K562 (cell line): ENCODE results near the gene ADAMTS14. TPM values are rescaled to one million over a fixed set of nuclear protein-coding genes. Genes with fewer than 3 reads are reported as not detected.

ENCODE experiments used
- BACH1 ChIP-seq: fragments of 200-800 bp; sonication (Bioruptor generic); IDR thresholded peaks from 2 replicates; pipeline ENCODE4 v1.6.1; 2016; ENCODE audit warnings: missing genetic modification characterization, missing compliant biosample characterization
- CBX3 ChIP-seq, 2 experiments: IDR thresholded peaks; 1 replicate in 1 of 2; 2 replicates in 1 of 2; pipeline ENCODE4 v1.6.1; 2012; ENCODE audit warnings: inconsistent platforms in 2 of 2, low read length in 2 of 2, borderline replicate concordance in 1 of 2, control low read depth in 1 of 2
- CREB5 ChIP-seq: fragments of 250-450 bp; sonication (Bioruptor Pico); IDR thresholded peaks from 2 replicates; pipeline ENCODE4 v1.5.0; 2020; ENCODE audit warnings: mild to moderate bottlenecking
- CTCFL ChIP-seq: IDR thresholded peaks from 2 replicates; pipeline ENCODE4 v1.6.1; 2011; ENCODE audit warnings: borderline replicate concordance, low read depth, mild to moderate bottlenecking, moderate library complexity, low read length; ENCODE audit not compliant: insufficient read depth, poor library complexity, severe bottlenecking
- FOXJ2 ChIP-seq: fragments of 200-800 bp; sonication (Bioruptor generic); IDR thresholded peaks from 2 replicates; pipeline ENCODE4 v1.6.1; 2016; ENCODE audit warnings: missing genetic modification characterization, missing compliant biosample characterization
- FOXK2 ChIP-seq, 2 experiments: fragments of 450-650 bp; IDR thresholded peaks in 1 of 2; conservative IDR thresholded peaks in 1 of 2; 2 replicates each; pipeline ENCODE4 v1.6.1; 2016; ENCODE audit warnings: low read depth in 2 of 2, mild to moderate bottlenecking in 1 of 2
- FOXP1 ChIP-seq: sonication (generic); formaldehyde crosslinking; IDR thresholded peaks from 2 replicates; pipeline ENCODE4 v1.8.0; 2022; ENCODE audit warnings: mild to moderate bottlenecking, missing genetic modification reagents
- JUND ChIP-seq, 2 experiments: IDR thresholded peaks; 2 replicates in 1 of 2; 3 replicates in 1 of 2; pipeline ENCODE4 v1.6.1; 2011; ENCODE audit warnings: borderline replicate concordance in 2 of 2, low read depth in 2 of 2, low read length in 2 of 2, improper control_type of control experiment in 1 of 2, missing biosample characterization in 1 of 2, missing genetic modification characterization in 1 of 2, missing genetic modification reagents in 1 of 2
- MYC ChIP-seq, 2 experiments: fragments of 250-450 bp in 1 of 2; sonication (Bioruptor Pico) in 1 of 2; IDR thresholded peaks; 2 replicates each; pipeline versions ENCODE4 v1.5.1 to v1.6.1; 2012 to 2021; ENCODE audit warnings: low read depth in 2 of 2, borderline replicate concordance in 1 of 2, improper control_type of control experiment in 1 of 2, low read length in 1 of 2, mild to moderate bottlenecking in 1 of 2, moderate library complexity in 1 of 2
- NELFE ChIP-seq: IDR thresholded peaks from 2 replicates; pipeline ENCODE4 v1.6.1; 2011; ENCODE audit warnings: mild to moderate bottlenecking; ENCODE audit not compliant: insufficient read depth, insufficient read length
- NR3C1 ChIP-seq: sonication (generic); formaldehyde crosslinking; IDR thresholded peaks from 2 replicates; pipeline ENCODE4 v1.8.1; 2022; ENCODE audit warnings: missing genetic modification reagents
- OTX1 ChIP-seq: fragments of 450-650 bp; formaldehyde crosslinking; IDR thresholded peaks from 2 replicates; pipeline ENCODE4 v1.4.0; 2022; ENCODE audit warnings: mild to moderate bottlenecking
- RBFOX2 ChIP-seq: fragments of 200-400 bp; formaldehyde crosslinking; IDR thresholded peaks from 2 replicates; pipeline ENCODE4 v1.6.1; 2017; ENCODE audit warnings: low read depth, mild to moderate bottlenecking, low read length, moderate library complexity
- STAG1 ChIP-seq: sonication (generic); formaldehyde crosslinking; IDR thresholded peaks from 2 replicates; pipeline ENCODE4 v1.5.0; 2020; ENCODE audit warnings: missing genetic modification reagents, borderline replicate concordance
- TBL1XR1 ChIP-seq, 2 experiments: IDR thresholded peaks; 2 replicates each; pipeline ENCODE4 v1.6.1; 2012; ENCODE audit warnings: improper control_type of control experiment in 2 of 2, low read length in 2 of 2, mild to moderate bottlenecking in 1 of 2
- ZNF311 ChIP-seq: fragments of 250-450 bp; sonication (Bioruptor Pico); IDR thresholded peaks from 2 replicates; pipeline ENCODE4 v1.4.0; 2020; ENCODE audit warnings: mild to moderate bottlenecking, moderate library complexity
- polyA plus RNA-seq, 8 experiments: library from polyadenylated mRNA; depleted of rRNA in 4 of 8; stranded (reverse) in 5 of 8; unstranded in 3 of 8; fragments of >200 nt; fragmentation: Nextera tagmentation in 2 of 8; fragmentation: Illumina TruSeq in 1 of 8; extraction: Ambion mirVana in 2 of 8; extraction: Trizol in 1 of 8; gene quantifications; 2 replicates each; pipeline versions ENCODE4 v1.2.1 to v1.2.3, GENCODE V29; 2011 to 2014; ENCODE audit warnings: inconsistent platforms in 1 of 8, missing spikeins in 1 of 8
- total RNA-seq, 7 experiments: library from RNA; depleted of rRNA in 6 of 7; stranded (reverse); fragments of >200 nt in 6 of 7; fragmentation: Illumina TruSeq in 2 of 7; extraction: Trizol in 2 of 7; gene quantifications; 2 replicates each; pipeline versions ENCODE4 v1.2.1 to v1.2.3, GENCODE V29; 2011 to 2021; ENCODE audit warnings: low replicate concordance in 1 of 7
- TF ChIP-seq, protein P1 (sequence below): IDR thresholded peaks from 2 replicates; pipeline ENCODE4 v1.6.1; 2016; ENCODE audit warnings: missing genetic modification characterization, missing compliant biosample characterization
- TF ChIP-seq, protein P2 (sequence below), 3 experiments: IDR thresholded peaks in 2 of 3; conservative IDR thresholded peaks in 1 of 3; 2 replicates each; pipeline ENCODE4 v1.5.1; 2011 to 2012; ENCODE audit warnings: low read length in 3 of 3, mild to moderate bottlenecking in 3 of 3, control low read depth in 2 of 3, improper control_type of control experiment in 1 of 3, inconsistent platforms in 1 of 3, low read depth in 1 of 3, mixed read lengths in 1 of 3, moderate library complexity in 1 of 3; ENCODE audit not compliant: insufficient read depth in 2 of 3

ADAMTS14 gene
- total and polyA plus RNA-seq, 9 of the 15 experiments (the other 6 are each of a cell fraction or from before 2014, with no cell fraction given), result 0.04 to 37.4 (median 15.9) TPM

DNA sequence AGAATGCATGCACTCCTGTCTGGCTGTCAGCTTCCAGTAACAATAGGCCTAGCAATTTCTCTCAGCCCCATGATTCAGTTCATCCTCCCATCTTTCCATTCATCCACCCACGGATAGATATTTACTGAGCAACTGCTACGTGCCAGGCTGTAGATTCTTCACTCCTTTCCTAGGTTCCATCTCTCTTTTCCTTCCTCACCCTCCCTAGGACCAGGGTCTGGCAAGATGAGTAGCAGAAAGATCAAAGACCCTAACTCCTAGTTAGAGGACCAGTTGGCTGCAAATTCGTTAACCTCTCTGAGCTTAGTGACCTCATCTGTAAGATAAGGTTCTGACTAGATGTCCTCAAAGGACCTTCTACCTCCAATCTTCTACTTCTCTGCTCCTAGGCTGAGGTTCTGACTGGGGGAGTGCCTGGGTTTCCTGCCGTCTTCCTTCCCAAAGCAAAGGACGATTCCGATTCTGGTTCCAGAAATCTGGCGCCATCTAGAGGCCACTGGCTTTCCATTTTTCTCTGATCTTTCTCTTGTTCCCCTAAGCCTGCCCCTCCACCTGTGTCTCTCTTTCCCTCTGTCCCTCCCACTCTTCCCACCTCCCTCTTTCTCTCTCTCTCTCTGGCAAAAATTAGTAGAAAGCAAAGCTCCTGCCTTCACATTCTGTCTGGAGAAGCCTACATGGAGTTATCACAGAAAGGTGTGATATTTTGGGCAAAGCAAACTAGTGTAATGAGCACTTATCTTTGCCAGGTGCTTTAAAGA is 86.6 kb downstream of the ADAMTS14 start (continued):
- TF ChIP-seq FOXJ2 (tag), result no peak
- TF ChIP-seq RBFOX2, result no peak
- 0 out of 2 replicates have a peak, but pooled peaks have one; percentile 20 for TF ChIP-seq BACH1 (tag)
- TF ChIP-seq, protein P1, sequence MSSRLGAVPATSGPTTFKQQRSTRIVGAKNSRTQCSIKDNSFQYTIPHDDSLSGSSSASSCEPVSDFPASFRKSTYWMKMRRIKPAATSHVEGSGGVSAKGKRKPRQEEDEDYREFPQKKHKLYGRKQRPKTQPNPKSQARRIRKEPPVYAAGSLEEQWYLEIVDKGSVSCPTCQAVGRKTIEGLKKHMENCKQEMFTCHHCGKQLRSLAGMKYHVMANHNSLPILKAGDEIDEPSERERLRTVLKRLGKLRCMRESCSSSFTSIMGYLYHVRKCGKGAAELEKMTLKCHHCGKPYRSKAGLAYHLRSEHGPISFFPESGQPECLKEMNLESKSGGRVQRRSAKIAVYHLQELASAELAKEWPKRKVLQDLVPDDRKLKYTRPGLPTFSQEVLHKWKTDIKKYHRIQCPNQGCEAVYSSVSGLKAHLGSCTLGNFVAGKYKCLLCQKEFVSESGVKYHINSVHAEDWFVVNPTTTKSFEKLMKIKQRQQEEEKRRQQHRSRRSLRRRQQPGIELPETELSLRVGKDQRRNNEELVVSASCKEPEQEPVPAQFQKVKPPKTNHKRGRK (tag), result no peak
- no peak for TF ChIP-seq CREB5 (CRISPR knock-in tag)
- TF ChIP-seq CTCFL, result no peak
- TF ChIP-seq JUND (IDR thresholded peaks at IDR 0.05; ENCODE audit: borderline replicate concordance, low read depth, low read length), result peak; percentile 57; the same call in 1 of the 2 replicates
- peak; percentile 94 for TF ChIP-seq JUND (tag; IDR thresholded peaks at IDR 0.05; ENCODE audit: borderline replicate concordance, low read depth, low read length)
- 0 out of 4 replicates have a peak, but pooled peaks of 1 of the 2 experiments have one; percentile 2 for TF ChIP-seq TBL1XR1 (IDR thresholded peaks at IDR 0.05; ENCODE audit: low read length in 2 of 2)
- TF ChIP-seq CBX3 (IDR thresholded peaks at IDR 0.05; ENCODE audit: borderline replicate concordance in 1 of 2, low read length in 2 of 2), result peak in 1 of 2 experiments; percentile 25; a peak in 1 of 3 replicates
- TF ChIP-seq, protein P2, sequence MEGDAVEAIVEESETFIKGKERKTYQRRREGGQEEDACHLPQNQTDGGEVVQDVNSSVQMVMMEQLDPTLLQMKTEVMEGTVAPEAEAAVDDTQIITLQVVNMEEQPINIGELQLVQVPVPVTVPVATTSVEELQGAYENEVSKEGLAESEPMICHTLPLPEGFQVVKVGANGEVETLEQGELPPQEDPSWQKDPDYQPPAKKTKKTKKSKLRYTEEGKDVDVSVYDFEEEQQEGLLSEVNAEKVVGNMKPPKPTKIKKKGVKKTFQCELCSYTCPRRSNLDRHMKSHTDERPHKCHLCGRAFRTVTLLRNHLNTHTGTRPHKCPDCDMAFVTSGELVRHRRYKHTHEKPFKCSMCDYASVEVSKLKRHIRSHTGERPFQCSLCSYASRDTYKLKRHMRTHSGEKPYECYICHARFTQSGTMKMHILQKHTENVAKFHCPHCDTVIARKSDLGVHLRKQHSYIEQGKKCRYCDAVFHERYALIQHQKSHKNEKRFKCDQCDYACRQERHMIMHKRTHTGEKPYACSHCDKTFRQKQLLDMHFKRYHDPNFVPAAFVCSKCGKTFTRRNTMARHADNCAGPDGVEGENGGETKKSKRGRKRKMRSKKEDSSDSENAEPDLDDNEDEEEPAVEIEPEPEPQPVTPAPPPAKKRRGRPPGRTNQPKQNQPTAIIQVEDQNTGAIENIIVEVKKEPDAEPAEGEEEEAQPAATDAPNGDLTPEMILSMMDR (IDR thresholded peaks at IDR 0.05 in 2 of 3, conservative IDR thresholded peaks at IDR 0.05 in 1 of 3; ENCODE audit: insufficient read depth in 2 of 3, low read depth in 1 of 3, low read length in 3 of 3), result peak; percentile 80 to 91 (median 83)
- 0 out of 2 replicates have a peak, but pooled peaks have one; percentile 39 for TF ChIP-seq FOXP1
- peak; percentile 40; the same call in 1 of the 2 replicates for TF ChIP-seq MYC (IDR thresholded peaks at IDR 0.05; ENCODE audit: low read depth, low read length)
- no peak for TF ChIP-seq MYC (CRISPR knock-in tag; IDR thresholded peaks at IDR 0.05; ENCODE audit: borderline replicate concordance, low read depth)
- TF ChIP-seq FOXK2 (conservative IDR thresholded peaks at IDR 0.05 in 1 of 2, IDR thresholded peaks at IDR 0.05 in 1 of 2; ENCODE audit: low read depth in 2 of 2), result peak in 1 of 2 experiments; percentile 34; a peak in 1 of 4 replicates
- no peak for TF ChIP-seq NR3C1 (CRISPR knock-in tag)
- peak; percentile 38; the same call in 1 of the 2 replicates for TF ChIP-seq OTX1 (CRISPR knock-in tag)
- 0 out of 2 replicates have a peak, but pooled peaks have one; percentile 20 for TF ChIP-seq ZNF311 (CRISPR knock-in tag)
- peak; percentile 13; the same call in 1 of the 2 replicates for TF ChIP-seq STAG1
- TF ChIP-seq NELFE, result no peak
